ENCODE results near the gene DEPDC7.

The DEPDC7 gene

DNA sequence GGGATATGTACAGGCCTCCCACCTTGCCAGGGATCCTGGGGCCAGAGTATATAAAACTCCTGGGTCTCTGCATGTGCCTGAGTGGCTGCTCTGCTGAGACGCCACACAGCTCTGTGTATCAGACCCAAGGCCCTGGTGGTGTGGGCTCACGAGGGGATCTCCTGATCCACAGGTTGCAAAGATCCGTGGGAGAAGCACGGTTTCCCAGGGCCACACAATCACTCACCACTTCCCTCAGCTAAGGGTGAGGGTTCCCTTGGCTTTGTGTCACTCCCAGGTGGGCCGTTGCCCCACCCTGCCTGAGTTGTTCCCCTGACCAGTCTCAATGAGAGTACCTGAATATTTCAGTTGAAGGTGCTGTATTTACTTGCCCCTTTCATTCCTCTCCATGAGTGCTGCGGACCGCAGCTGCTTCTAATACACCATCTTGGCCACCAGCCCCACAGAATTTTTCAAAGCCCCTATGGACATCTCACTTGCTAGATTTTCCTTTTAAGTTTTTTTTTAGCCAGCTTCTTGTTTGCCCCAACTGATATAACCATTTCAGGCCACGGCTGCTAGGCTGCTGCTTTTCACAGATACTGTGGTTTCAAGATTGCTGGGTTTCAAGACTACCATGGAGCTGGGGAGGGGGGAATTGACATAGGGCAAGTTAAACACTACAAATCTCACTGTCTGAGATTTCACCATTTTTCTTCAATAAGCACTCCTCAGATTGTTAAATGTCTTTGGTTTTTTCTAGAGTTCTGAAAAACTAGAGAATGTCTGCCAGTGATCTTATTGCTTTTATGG lies 13.7 kb upstream of the DEPDC7 start:
- ChIA-PET CTCF (no interaction called here), POLR2A (no interaction called here)
- DNase-seq (ENCODE audit: extremely low spot score) = no peak
- TF ChIP-seq, protein P1, sequence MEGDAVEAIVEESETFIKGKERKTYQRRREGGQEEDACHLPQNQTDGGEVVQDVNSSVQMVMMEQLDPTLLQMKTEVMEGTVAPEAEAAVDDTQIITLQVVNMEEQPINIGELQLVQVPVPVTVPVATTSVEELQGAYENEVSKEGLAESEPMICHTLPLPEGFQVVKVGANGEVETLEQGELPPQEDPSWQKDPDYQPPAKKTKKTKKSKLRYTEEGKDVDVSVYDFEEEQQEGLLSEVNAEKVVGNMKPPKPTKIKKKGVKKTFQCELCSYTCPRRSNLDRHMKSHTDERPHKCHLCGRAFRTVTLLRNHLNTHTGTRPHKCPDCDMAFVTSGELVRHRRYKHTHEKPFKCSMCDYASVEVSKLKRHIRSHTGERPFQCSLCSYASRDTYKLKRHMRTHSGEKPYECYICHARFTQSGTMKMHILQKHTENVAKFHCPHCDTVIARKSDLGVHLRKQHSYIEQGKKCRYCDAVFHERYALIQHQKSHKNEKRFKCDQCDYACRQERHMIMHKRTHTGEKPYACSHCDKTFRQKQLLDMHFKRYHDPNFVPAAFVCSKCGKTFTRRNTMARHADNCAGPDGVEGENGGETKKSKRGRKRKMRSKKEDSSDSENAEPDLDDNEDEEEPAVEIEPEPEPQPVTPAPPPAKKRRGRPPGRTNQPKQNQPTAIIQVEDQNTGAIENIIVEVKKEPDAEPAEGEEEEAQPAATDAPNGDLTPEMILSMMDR (IDR thresholded peaks at IDR 0.05; ENCODE audit: control extremely low read depth, extremely low read depth, low read depth, missing control alignments) = no peak

DNA sequence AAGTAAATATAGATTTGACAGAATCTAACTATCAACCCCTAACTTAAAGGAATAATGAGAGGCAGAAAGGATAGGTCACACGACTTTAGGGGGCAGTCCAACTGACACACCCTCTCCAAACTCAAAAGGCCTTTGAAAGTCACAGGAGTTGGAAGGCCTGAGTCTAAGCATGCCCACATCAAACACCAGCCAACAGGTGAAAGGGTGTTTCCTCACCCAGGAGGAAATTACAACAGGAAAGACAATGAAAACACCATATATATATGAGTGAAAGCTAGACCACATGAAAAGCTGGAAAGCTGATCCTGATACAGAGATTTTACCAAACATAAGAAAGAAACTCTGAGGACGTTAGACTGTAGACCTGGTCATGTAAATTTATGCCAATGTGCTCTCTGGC lies 10.5 kb upstream of the DEPDC7 start:
- TF ChIP-seq, protein P1 (IDR thresholded peaks at IDR 0.05; ENCODE audit: control extremely low read depth, extremely low read depth, low read depth, missing control alignments) = no peak
- POLR2A ChIA-PET = no interaction called here
- CTCF ChIA-PET = interaction anchor here (1.2 to 1.9 kb wide), 2 partner anchors 20 to 27 kb away, joined by 3 to 4 read pairs; no protein-coding TSS in a partner anchor
- no peak for DNase-seq (ENCODE audit: extremely low spot score)

DNA sequence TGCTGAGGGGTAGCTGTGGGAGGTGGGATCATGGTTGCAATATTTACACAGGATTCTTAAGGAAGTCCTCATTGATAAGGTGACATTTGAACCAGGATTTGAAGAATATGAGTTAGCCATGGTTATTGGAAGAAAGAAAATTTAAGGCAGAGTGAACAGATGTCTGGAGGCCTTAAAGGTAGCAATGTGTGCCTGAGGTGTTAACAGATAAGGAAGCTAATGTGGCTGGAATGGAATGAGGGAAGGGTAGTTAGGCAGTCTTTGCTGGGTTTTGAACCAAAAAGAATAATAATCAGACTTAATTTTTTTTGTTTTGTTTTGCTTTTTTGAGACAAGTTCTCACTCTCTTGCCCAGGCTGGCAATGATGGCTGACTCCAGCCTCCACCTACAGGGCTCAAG lies 9.7 kb upstream of the DEPDC7 start:
- TF ChIP-seq, protein P1 (IDR thresholded peaks at IDR 0.05; ENCODE audit: control extremely low read depth, extremely low read depth, low read depth, missing control alignments) = no peak
- CTCF ChIA-PET = interaction anchor here (1.2 to 1.9 kb wide), 2 partner anchors 19 to 26 kb away, joined by 3 to 4 read pairs; no protein-coding TSS in a partner anchor
- no peak for DNase-seq (ENCODE audit: extremely low spot score)
- POLR2A ChIA-PET = no interaction called here

DNA sequence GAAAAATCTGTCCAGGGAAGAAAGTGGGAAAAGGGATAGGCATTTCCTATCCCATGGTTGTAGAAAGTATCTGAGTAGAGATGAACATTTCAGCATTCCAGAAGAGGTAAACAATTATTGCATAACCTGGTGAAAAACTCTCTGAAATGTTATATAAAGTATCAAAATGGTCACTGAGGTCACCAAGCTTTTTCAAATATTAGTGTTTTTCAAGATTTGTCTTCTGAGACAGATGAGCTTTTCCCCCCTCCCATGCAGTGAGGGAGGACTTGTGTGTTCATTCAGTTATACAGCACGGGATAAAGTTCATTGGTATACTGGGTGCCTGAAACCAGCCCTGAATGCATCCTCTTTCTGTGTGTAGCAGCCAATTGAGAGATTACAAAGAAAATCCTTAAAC lies 1.9 kb upstream of the DEPDC7 start:
- CTCF ChIA-PET = no interaction called here
- TF ChIP-seq, protein P1 (IDR thresholded peaks at IDR 0.05; ENCODE audit: control extremely low read depth, extremely low read depth, low read depth, missing control alignments) = no peak
- no peak for DNase-seq (ENCODE audit: extremely low spot score)
- POLR2A ChIA-PET = no interaction called here

DNA sequence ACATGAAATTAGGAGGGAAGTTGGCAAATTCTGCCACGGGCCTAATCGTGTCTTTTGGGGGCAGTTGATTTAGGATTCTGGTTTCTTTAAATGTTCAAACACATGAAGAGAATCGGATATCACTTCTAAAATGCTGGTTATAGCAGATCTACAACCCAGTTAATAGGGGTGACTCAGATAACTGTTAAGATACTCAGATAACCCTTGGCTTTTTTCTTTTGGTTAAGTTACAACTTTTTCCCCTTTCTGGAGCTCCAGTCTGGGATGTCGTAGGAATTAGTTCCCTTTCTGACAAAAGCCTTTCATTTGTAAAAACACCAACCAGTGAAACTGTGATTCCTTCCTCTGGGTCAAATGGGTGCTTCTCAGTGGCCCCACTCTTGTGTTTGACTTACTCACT lies 976 bp downstream of the DEPDC7 start:
- ChIA-PET POLR2A (interaction anchor here (1.1 kb wide), 1 partner anchor 23 kb away, joined by 4 read pairs; the partner anchor contains the start of gene TCP11L1), CTCF (interaction anchor here (0.6 to 2.3 kb wide), 4 partner anchors 9 to 49 kb away, joined by 3 to 9 read pairs (median 5); no protein-coding TSS in a partner anchor)
- TF ChIP-seq, protein P1 (IDR thresholded peaks at IDR 0.05; ENCODE audit: control extremely low read depth, extremely low read depth, low read depth, missing control alignments) = no peak
- DNase-seq (ENCODE audit: extremely low spot score) = no peak

DNA sequence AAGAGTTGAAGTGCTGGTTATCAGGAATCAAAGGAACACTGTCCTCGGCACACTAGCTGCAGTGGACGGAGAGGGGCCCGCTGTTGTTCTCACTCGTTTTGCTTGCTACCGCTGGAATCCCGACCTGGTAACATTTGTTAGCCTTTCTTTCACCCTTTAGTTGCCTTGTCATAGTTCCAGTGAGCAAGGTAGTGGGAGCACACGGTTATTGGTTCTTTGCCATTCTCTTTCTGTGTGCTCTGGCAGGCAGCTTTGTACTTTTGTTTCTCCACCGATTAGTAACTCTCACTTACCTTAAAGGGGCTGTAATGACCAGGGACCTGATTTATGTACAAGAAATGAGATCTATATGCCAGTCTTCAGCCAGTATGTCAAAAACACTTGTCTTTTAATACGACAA lies 1.8 kb downstream of the DEPDC7 start:
- ChIA-PET CTCF (interaction anchor here (2.3 kb wide), 1 partner anchor 14 kb away, joined by 9 read pairs; no protein-coding TSS in a partner anchor), POLR2A (no interaction called here)
- TF ChIP-seq, protein P1 (IDR thresholded peaks at IDR 0.05; ENCODE audit: control extremely low read depth, extremely low read depth, low read depth, missing control alignments) = no peak
- no peak for DNase-seq (ENCODE audit: extremely low spot score)
